GM12873 (cell line): ENCODE measurements around the gene ZNF792.

ENCODE experiments used
- CTCF ChIP-seq: IDR thresholded peaks from 2 replicates; pipeline ENCODE4 v1.5.1; 2012; ENCODE audit warnings: low read depth, mild to moderate bottlenecking, moderate library complexity, low read length, control low read depth; ENCODE audit not compliant: insufficient read depth; ENCODE audit errors: missing control alignments

Gene ZNF792

GRCh38 chr19:34932494-34932893 is 31.5 kb downstream of the ZNF792 start:
- no peak for TF ChIP-seq CTCF

GRCh38 chr19:34926685-34927375 is 37.2 kb downstream of the ZNF792 start, which contains the start of gene ZNF30:
TSS of gene ZNF30 (plus strand) at chr19:34926903. CDS start at chr19:34929948, 3,045 bp downstream.
- no peak for TF ChIP-seq CTCF

GRCh38 chr19:34926361-34926684 is 37.7 kb downstream of the ZNF792 start:
- TF ChIP-seq CTCF, result no peak

GRCh38 chr19:34925278-34925855 is 38.7 kb downstream of the ZNF792 start:
- no peak for TF ChIP-seq CTCF

GRCh38 chr19:34918190-34918589 is 45.8 kb downstream of the ZNF792 start:
- TF ChIP-seq CTCF, result no peak

GRCh38 chr19:34910770-34911169 is 53.3 kb downstream of the ZNF792 start:
- no peak for TF ChIP-seq CTCF
